SK-N-MC (cell line): Measurements from ENCODE around the gene DAZAP1.
A peak's percentile ranks its signal among the peaks of the same experiment; 100 is the strongest.

Source experiments
- DNase-seq: peaks from one replicate; pipeline ENCODE4 v3.0.0-alpha.2; 2011; ENCODE audit warnings: low read depth, low spot score
- H3K27ac ChIP-seq: fragments of 200-600 bp; sonication (generic); 2 replicates; pipeline ENCODE4 v1.5.1; 2016; ENCODE audit warnings: mixed run types
- H3K36me3 ChIP-seq: fragments of 200-600 bp; sonication (generic); 2 replicates; pipeline ENCODE4 v1.6.1; 2017; ENCODE audit warnings: antibody characterized with exemption, low read length, mixed read lengths; ENCODE audit not compliant: insufficient read depth
- H3K4me3 ChIP-seq: fragments of 200-600 bp; sonication (generic); 2 replicates; pipeline ENCODE4 v1.5.1; 2016
- H3K9ac ChIP-seq: fragments of 200-600 bp; sonication (generic); 2 replicates; pipeline ENCODE4 v1.8.0; 2017; ENCODE audit warnings: mixed run types, mixed read lengths; ENCODE audit not compliant: insufficient read length
- H3K9me3 ChIP-seq: fragments of 200-600 bp; sonication (generic); 2 replicates; pipeline ENCODE4 v1.6.1; 2017; ENCODE audit warnings: low read depth, mild to moderate bottlenecking, antibody characterized with exemption, low read length, moderate library complexity, mixed read lengths
- EZH2 ChIP-seq: fragments of 200-600 bp; sonication (generic); IDR thresholded peaks from one replicate; pipeline ENCODE4 v1.6.1; 2017; ENCODE audit warnings: antibody characterized with exemption
- FOXP2 ChIP-seq: optimal IDR thresholded peaks from 2 replicates; pipeline ENCODE3; 2011; ENCODE audit warnings: mild to moderate bottlenecking, moderate library complexity; ENCODE audit not compliant: insufficient read depth; ENCODE audit errors: extremely low read length, control extremely low read depth
- POLR2AphosphoS5 ChIP-seq: IDR thresholded peaks from 2 replicates; pipeline ENCODE4 v1.6.1; 2012; ENCODE audit warnings: mild to moderate bottlenecking, low read depth, low read length, borderline replicate concordance

Gene DAZAP1

GRCh38 chr19:1452802-1453524 is 45.6 kb downstream of the DAZAP1 start:
- Histone ChIP-seq H3K9ac (no peak overlapping the region), H3K9me3 (no peaks in the 10 kb centered on the region), H3K36me3 (no peaks in the 10 kb centered on the region), H3K4me3 (no peak overlapping the region), H3K27ac (no peak overlapping the region)
- TF ChIP-seq FOXP2 (no peak), EZH2 (no peak), POLR2AphosphoS5 (no peak)
- DNase-seq: no peak

- no peak overlapping the region for H3K27ac ChIP-seq
- 0 out of 2 replicates have a peak overlapping the region, but pooled peaks have one; percentile 22 for H3K4me3 ChIP-seq
- no peak overlapping the region for H3K9ac ChIP-seq
- H3K9me3 ChIP-seq: no peaks in the 10 kb centered on the region
- no peak for TF ChIP-seq FOXP2
- no peak for TF ChIP-seq EZH2
- TF ChIP-seq POLR2AphosphoS5: no peak
- DNase-seq: no peak
- H3K36me3 ChIP-seq: no peaks in the 10 kb centered on the region
These were observed 46.4 kb downstream of the DAZAP1 start for GRCh38 chr19:1453525-1454364.

GRCh38 chr19:1455002-1455335 is 47.6 kb downstream of the DAZAP1 start:
- TF ChIP-seq POLR2AphosphoS5 (no peak), EZH2 (no peak), FOXP2 (no peak)
- Histone ChIP-seq H3K4me3 (peak overlapping the region; percentile 18; the same call in 1 of the 2 replicates), H3K9ac (no peak overlapping the region), H3K27ac (no peak overlapping the region), H3K36me3 (no peaks in the 10 kb centered on the region), H3K9me3 (no peaks in the 10 kb centered on the region)
- no peak for DNase-seq

- no peaks in the 10 kb centered on the region for H3K9me3 ChIP-seq
- TF ChIP-seq EZH2 (no peak), FOXP2 (no peak), POLR2AphosphoS5 (no peak)
- H3K9ac ChIP-seq: no peak overlapping the region
- H3K27ac ChIP-seq: no peak overlapping the region
- no peaks in the 10 kb centered on the region for H3K36me3 ChIP-seq
- DNase-seq: peak; percentile 28
- H3K4me3 ChIP-seq: peak overlapping the region; percentile 18; the same call in 1 of the 2 replicates
These were observed 48.1 kb downstream of the DAZAP1 start for GRCh38 chr19:1455336-1456120.

- no peaks in the 10 kb centered on the region for H3K9me3 ChIP-seq
- H3K4me3 ChIP-seq: no peak overlapping the region
- TF ChIP-seq FOXP2 (no peak), EZH2 (no peak), POLR2AphosphoS5 (no peak)
- no peak for DNase-seq
- H3K9ac ChIP-seq: no peak overlapping the region
- H3K36me3 ChIP-seq: no peaks in the 10 kb centered on the region
- H3K27ac ChIP-seq: no peak overlapping the region
These were observed 48.9 kb downstream of the DAZAP1 start for GRCh38 chr19:1456121-1456900.

- no peak for DNase-seq
- no peak overlapping the region for H3K27ac ChIP-seq
- H3K36me3 ChIP-seq: no peaks in the 10 kb centered on the region
- no peak overlapping the region for H3K4me3 ChIP-seq
- H3K9ac ChIP-seq: no peak overlapping the region
- H3K9me3 ChIP-seq: no peaks in the 10 kb centered on the region
- TF ChIP-seq POLR2AphosphoS5 (no peak), FOXP2 (no peak), EZH2 (no peak)
These were observed 49.8 kb downstream of the DAZAP1 start for GRCh38 chr19:1457031-1457739.

- H3K9ac ChIP-seq: no peak overlapping the region
- H3K4me3 ChIP-seq: no peak overlapping the region
- no peaks in the 10 kb centered on the region for H3K9me3 ChIP-seq
- no peaks in the 10 kb centered on the region for H3K36me3 ChIP-seq
- no peak overlapping the region for H3K27ac ChIP-seq
- TF ChIP-seq EZH2 (no peak), POLR2AphosphoS5 (no peak), FOXP2 (no peak)
- DNase-seq: no peak
These were observed 50.5 kb downstream of the DAZAP1 start for GRCh38 chr19:1457892-1458291.

- Histone ChIP-seq H3K36me3 (no peaks in the 10 kb centered on the region), H3K9ac (no peak overlapping the region), H3K4me3 (no peak overlapping the region), H3K9me3 (no peaks in the 10 kb centered on the region), H3K27ac (no peak overlapping the region)
- TF ChIP-seq EZH2: no peak
- no peak for TF ChIP-seq POLR2AphosphoS5
- no peak for TF ChIP-seq FOXP2
- DNase-seq: no peak
These were observed 52.1 kb downstream of the DAZAP1 start for GRCh38 chr19:1459479-1459878.
